HL-60/S4 (cell line): Measurements from ENCODE around the gene SERPINI2.
"Not testable (repeated sequence)": the region's sequence is repeated elsewhere in the genome, so short reads cannot be mapped to it uniquely, and the experiment has no call there.

Source experiments
- in situ Hi-C: fragments of 300-500 bp; cut with MboI; formaldehyde crosslinking; loops from 2 replicates; pipeline ENCODE4 v1.14.3; 2022; ENCODE audit warnings: low sequenced_read_pairs

Gene SERPINI2

DNA sequence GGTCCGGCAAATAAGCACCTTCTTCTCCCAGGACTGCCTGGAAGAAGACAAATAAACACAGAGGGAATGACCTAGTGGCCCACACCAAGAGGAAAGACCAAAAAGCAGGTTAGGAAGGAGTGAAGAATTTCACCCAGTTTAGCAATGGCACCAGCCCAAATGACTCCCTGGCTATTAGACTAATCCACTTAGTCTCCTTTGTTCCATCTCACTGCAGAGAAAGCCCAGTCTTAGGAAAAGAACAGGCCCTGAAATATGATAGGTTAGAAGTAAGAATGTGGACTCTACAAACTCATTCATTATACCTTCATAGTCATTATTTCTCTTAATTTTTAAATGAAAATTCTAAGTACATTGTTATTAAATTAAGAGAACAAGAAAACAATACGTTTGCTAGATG is 23.2 kb downstream of the SERPINI2 start:
- in situ Hi-C loops = no loop called here

DNA sequence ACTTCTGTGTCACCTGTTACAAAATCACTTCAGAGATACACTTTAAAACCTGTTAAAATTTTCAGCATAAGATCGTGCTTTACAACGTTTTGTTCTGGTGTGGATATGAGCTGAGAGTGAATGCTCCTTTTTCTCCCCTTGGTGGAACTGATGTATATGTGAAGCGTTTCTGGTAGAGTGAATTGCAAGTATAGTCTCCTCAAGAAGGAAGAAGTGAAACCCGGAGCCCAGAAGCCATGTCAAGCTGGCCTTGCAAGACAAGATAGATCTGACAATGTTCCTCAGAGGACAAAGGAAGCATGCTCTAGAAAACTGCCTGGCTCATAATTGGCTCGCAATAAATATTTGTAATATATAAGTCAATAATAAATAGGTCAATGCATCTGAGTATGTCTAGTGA is 23.6 kb downstream of the SERPINI2 start:
- in situ Hi-C loops = no loop called here

- in situ Hi-C loops = no loop called here
Measured at GRCh38 chr3:167445491-167445890, 28.4 kb downstream of the SERPINI2 start.

DNA sequence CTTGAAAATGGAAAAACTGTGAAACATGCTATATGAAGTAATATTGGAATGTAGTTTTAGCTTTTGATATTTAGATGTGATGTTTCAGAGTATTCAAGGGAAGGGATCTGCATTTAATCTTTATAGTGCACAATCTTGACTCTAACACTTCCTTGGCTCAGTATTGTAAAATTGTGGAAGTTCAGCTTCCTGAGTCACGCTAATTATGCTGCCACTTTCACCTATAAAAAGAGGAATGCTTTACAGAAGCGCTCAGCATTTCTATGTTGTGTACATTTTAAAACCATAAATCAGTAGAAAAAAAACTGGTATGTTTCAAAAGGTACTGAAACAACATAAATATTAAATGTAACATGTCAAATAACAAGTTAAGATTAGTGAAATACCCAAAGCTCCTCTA is 32.6 kb downstream of the SERPINI2 start:
- in situ Hi-C loops = no loop called here

DNA sequence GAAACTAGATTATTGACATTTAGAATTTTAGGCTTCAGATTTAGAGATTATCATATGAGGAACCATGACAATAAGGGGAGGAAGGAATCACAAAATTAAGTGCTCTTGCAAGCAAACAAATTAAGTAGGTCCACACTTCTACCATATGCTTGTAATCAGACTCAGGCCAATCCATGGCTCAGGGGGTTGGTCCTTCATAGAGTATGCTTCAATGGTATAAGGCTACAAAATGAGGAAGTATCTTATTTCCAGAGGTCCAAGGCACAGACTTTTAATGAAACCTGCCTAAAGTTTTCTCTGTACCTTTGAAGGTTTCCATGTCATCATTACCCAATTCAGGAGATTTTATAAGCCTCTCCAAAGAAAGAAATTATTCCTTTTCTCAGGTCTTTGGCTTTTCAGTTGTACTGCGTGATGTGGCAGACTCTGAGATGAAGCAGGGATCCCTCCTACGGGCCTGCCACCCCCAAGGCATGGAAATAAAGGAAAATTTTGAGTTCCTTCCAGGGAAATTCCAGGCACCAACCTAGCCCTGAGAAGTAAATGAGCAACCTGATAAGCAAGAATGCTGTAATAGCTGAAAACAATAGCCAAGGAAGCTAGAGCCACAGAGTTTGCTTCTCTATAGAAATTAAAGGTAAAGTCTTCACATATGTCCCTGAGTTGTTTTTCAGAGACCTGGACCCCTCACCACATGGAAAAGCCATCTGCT is 36.3 kb downstream of the SERPINI2 start:
- in situ Hi-C loops = no loop called here

- in situ Hi-C loops = not testable (repeated sequence)
Measured at GRCh38 chr3:167426962-167427361, 46.9 kb downstream of the SERPINI2 start.

GRCh38 chr3:167422396-167422795 is 51.4 kb downstream of the SERPINI2 start:
- in situ Hi-C loops = loop anchor here (25.0 kb wide), 1 partner anchor 465 kb away; no protein-coding TSS in a partner anchor

DNA sequence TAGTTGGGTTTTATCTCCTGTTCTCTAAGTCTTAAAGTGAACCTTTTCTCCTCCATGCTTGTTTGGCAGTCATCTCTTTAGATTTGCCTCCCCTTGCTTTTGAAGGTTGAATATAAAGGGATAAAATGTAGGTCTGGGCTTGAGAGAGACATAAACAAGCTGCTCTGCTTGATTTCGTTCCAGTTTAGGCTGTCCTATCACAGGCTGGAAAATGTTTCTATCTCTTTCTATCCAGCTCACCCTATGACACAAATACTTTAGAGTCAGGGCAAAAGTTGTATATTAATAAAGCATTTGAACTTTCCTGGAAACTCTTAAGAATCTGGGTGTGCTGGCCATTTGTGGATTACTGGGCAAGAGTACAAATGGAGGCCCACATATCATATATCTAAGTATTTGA is 64.2 kb downstream of the SERPINI2 start:
- in situ Hi-C loops = loop anchor here (25.0 kb wide), 1 partner anchor 478 kb away; no protein-coding TSS in a partner anchor

GRCh38 chr3:167406876-167407492 is 66.9 kb downstream of the SERPINI2 start:
- in situ Hi-C loops = loop anchor here (25.0 kb wide), 1 partner anchor 480 kb away; no protein-coding TSS in a partner anchor

GRCh38 chr3:167397826-167398225 is 76.0 kb downstream of the SERPINI2 start:
- in situ Hi-C loops = no loop called here

GRCh38 chr3:167396075-167396474 is 77.8 kb downstream of the SERPINI2 start:
- in situ Hi-C loops = no loop called here

DNA sequence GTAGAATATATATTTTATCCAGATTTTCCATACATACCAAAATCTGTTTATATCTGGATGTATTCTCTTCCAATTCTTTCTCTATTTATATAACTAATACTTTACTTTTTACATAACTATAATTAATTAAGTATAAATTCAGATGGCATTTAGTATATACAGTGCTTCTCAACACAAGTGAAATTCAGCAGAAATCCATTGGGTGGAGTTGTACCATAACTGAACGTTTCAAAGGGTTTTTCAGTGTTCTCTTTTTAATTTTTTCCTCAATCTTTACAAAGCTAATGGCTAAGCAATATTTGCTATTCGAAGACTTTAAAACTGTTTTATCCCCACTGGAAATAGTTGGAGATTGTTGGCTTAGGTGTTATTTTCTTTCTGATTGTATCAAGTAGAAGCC is 79.8 kb downstream of the SERPINI2 start:
- in situ Hi-C loops = no loop called here
